HepG2 (cell line): ENCODE data around the gene ULK3. TPM values are rescaled to one million over a fixed set of nuclear protein-coding genes. Genes with fewer than 3 reads are reported as not detected.
A peak's percentile ranks its signal among the peaks of the same experiment; 100 is the strongest.
"Not testable (repeated sequence)": the region's sequence is repeated elsewhere in the genome, so short reads cannot be mapped to it uniquely, and the experiment has no call there.

Experiments used
- ATAC-seq: fragments of 200-7000 bp; cut with Tn5 transposase; 3 replicates; pipeline ENCODE4 v1.9.1; 2020; ENCODE audit warnings: mild to moderate bottlenecking, moderate library complexity
- BruUV-seq: library from RNA; stranded (reverse); fragments of 400-500 nt; replicated peaks from 2 replicates; lab custom pipeline; 2021; lab: Mats Ljungman, UMichigan
- CTCF ChIA-PET: fragments of 300-600 bp; formaldehyde crosslinking; extraction: SDS; loops from one replicate; lab custom pipeline; 2021; ENCODE audit warnings: low total read pairs, inconsistent platforms, low intra/inter-chr PET ratio; lab: Yijun Ruan, JAX
- POLR2A ChIA-PET: fragments of 350-600 bp; sonication (Branson Sonifier 250); formaldehyde crosslinking; loops from one replicate; lab custom pipeline; 2020; ENCODE audit warnings: antibody characterized with exemption, inconsistent platforms; lab: Yijun Ruan, JAX
- DNase-seq: peaks from one replicate; pipeline ENCODE4 v3.0.0-alpha.2; 2015; ENCODE audit warnings: low spot score
- FAIRE-seq: peaks from 3 replicates; lab custom pipeline; 2011; peaks lifted over from hg19 to GRCh38; lab: Jason Lieb, UNC
- H2AFZ ChIP-seq: one replicate; pipeline ENCODE4 v1.6.1; 2011; ENCODE audit warnings: low read length, inconsistent platforms
- H3K27ac ChIP-seq: fragments of 300-600 bp; 3 replicates; pipeline ENCODE4 v1.8.0; 2011; ENCODE audit warnings: mixed run types, mild to moderate bottlenecking, mixed read lengths, low read length, inconsistent platforms; ENCODE audit not compliant: insufficient read depth; ENCODE audit errors: extremely low read length
- H3K27me3 ChIP-seq, 2 experiments: fragments of 200-600 bp in 1 of 2; 2 replicates in 1 of 2; 3 replicates in 1 of 2; pipeline versions ENCODE4 v1.6.0 to v1.8.0; 2011; ENCODE audit warnings: low read length in 2 of 2, mild to moderate bottlenecking in 2 of 2, moderate library complexity in 2 of 2, inconsistent platforms in 1 of 2; ENCODE audit not compliant: insufficient read depth in 2 of 2, control insufficient read depth in 1 of 2
- H3K36me3 ChIP-seq, 2 experiments: fragments of 200-600 bp in 1 of 2; replicated peaks in 1 of 2; 2 replicates in 1 of 2; 3 replicates in 1 of 2; pipeline versions ENCODE4 v1.5.1 to v1.8.0; 2011; ENCODE audit warnings: low read length in 2 of 2, inconsistent platforms in 1 of 2; ENCODE audit not compliant: insufficient read depth in 2 of 2, control insufficient read depth in 1 of 2
- H3K4me1 ChIP-seq: 2 replicates; pipeline ENCODE4 v1.5.1; 2012; ENCODE audit warnings: low read length, inconsistent platforms; ENCODE audit not compliant: insufficient read depth
- H3K4me2 ChIP-seq: 2 replicates; pipeline ENCODE4 v1.6.0; 2011; ENCODE audit warnings: low read depth, low read length, inconsistent platforms
- H3K4me3 ChIP-seq, 3 experiments: fragments of 200-600 bp in 1 of 3; sonication (generic), shearing (Covaris generic) in 1 of 3; replicated peaks in 1 of 3; 2 replicates each; pipeline ENCODE4 v1.5.1; 2011 to 2016; ENCODE audit warnings: low read length in 3 of 3, inconsistent platforms in 2 of 3, low read depth in 2 of 3, mild to moderate bottlenecking in 2 of 3, control low read depth in 1 of 3, mixed read lengths in 1 of 3; ENCODE audit not compliant: insufficient read depth in 1 of 3
- H3K79me2 ChIP-seq: one replicate; pipeline ENCODE4 v1.6.1; 2011; ENCODE audit warnings: low read length, inconsistent platforms; ENCODE audit not compliant: insufficient read depth
- H3K9ac ChIP-seq: 2 replicates; pipeline ENCODE4 v1.6.0; 2011; ENCODE audit warnings: mild to moderate bottlenecking, low read depth, low read length, inconsistent platforms; ENCODE audit not compliant: insufficient read depth
- H3K9me3 ChIP-seq: 2 replicates; pipeline ENCODE4 v1.5.1; 2012; ENCODE audit warnings: mild to moderate bottlenecking, low read length
- H4K20me1 ChIP-seq: 2 replicates; pipeline ENCODE4 v1.6.0; 2011; ENCODE audit warnings: inconsistent platforms, mild to moderate bottlenecking, low read length, moderate library complexity; ENCODE audit not compliant: insufficient read depth
- DPF2 ChIP-seq: sonication (generic); formaldehyde crosslinking; IDR thresholded peaks from 2 replicates; pipeline ENCODE4 v1.4.0; 2020; ENCODE audit warnings: mild to moderate bottlenecking, low read depth, missing genetic modification reagents, borderline replicate concordance
- ESRRA ChIP-seq: sonication (generic); formaldehyde crosslinking; IDR thresholded peaks from 2 replicates; pipeline ENCODE4 v1.5.1; 2020; ENCODE audit warnings: mild to moderate bottlenecking, low read depth, missing genetic modification reagents
- HES4 ChIP-seq: sonication (generic); formaldehyde crosslinking; IDR thresholded peaks from 2 replicates; pipeline ENCODE4 v1.9.0; 2021; ENCODE audit warnings: mild to moderate bottlenecking, missing genetic modification reagents, borderline replicate concordance
- SRSF9 ChIP-seq: fragments of 200-400 bp; formaldehyde crosslinking; IDR thresholded peaks from 2 replicates; pipeline ENCODE4 v1.6.1; 2018; ENCODE audit warnings: borderline replicate concordance, mild to moderate bottlenecking, low read depth, low read length; ENCODE audit not compliant: insufficient read depth, poor library complexity, severe bottlenecking
- WGBS: methylation state at CpG from one replicate; pipeline ENCODE4 v1.1.6; 2017; ENCODE audit warnings: low lambda C conversion rate; 5-methylcytosine and 5-hydroxymethylcytosine counted together
- in situ Hi-C: cut with HindIII; loops from 2 replicates; pipeline ENCODE4 v1.10.0; 2017; ENCODE audit warnings: low pct_unique_long_range_greater_than_20kb; ENCODE audit not compliant: extremely low pct_ligation_motif_present
- intact Hi-C: fragments of 100-400 bp; cut with micrococcal nuclease; formaldehyde crosslinking; loops from one replicate; pipeline ENCODE4 v1.10.0; 2022; ENCODE audit not compliant: unreplicated experiment
- polyA plus RNA-seq, 8 experiments: library from polyadenylated mRNA; depleted of rRNA in 3 of 8; stranded (reverse) in 7 of 8; unstranded in 1 of 8; fragments of >200 nt; fragmentation: Illumina TruSeq in 4 of 8; extraction: Trizol in 4 of 8; gene quantifications; 2 replicates each; pipeline versions ENCODE4 v1.2.1 to v1.2.3, GENCODE V29; 2011 to 2016; ENCODE audit warnings: low read depth in 4 of 8, missing spikeins in 1 of 8, mixed read lengths in 1 of 8; ENCODE audit not compliant: insufficient read depth in 1 of 8
- total RNA-seq, 5 experiments: library from RNA; depleted of rRNA; stranded (reverse); fragments of >200 nt; fragmentation: Illumina TruSeq; extraction: Trizol; gene quantifications; 2 replicates each; pipeline ENCODE4 v1.2.3, GENCODE V29; 2016; ENCODE audit warnings: low read depth in 1 of 5
- TF ChIP-seq, protein P1 (sequence below): sonication (generic); formaldehyde crosslinking; conservative IDR thresholded peaks from 2 replicates; pipeline ENCODE4 v1.8.1; 2023; ENCODE audit warnings: missing genetic modification reagents

Gene ULK3
- total and polyA plus RNA-seq, 2 of the 13 experiments (the other 11 are each of a cell fraction or from before 2014, with no cell fraction given): 15.2 to 23.7 TPM

- in situ Hi-C loops (no loop called here), intact Hi-C loops (no loop called here)
- Histone ChIP-seq H3K9me3 (no peaks in the 10 kb centered on the region), H3K27ac (no peak overlapping the region), H3K4me2 (peak overlapping the region; percentile 84), H3K79me2 (peaks cover 11% of the 10 kb centered on the region), H4K20me1 (no peaks in the 10 kb centered on the region; the same call in 1 of the 2 replicates), H3K36me3 (peaks cover 11 to 15% of the 10 kb centered on the region in 2 experiments; a peak in 4 of 5 replicates), H3K27me3 (no peaks in the 10 kb centered on the region; a peak in 1 of 5 replicates), H2AFZ (no peak overlapping the region), H3K4me3 (peak overlapping the region in 1 of 3 experiments; percentile 99; a peak in 1 of 6 replicates), H3K9ac (0 out of 2 replicates have a peak overlapping the region, but pooled peaks have one; percentile 95), H3K4me1 (peaks cover 45% of the 10 kb centered on the region)
- no peak; the same call in 2 of the 3 replicates for ATAC-seq
- FAIRE-seq: no peak
- no peak for DNase-seq
- ChIA-PET POLR2A (interaction anchor here (0.6 to 3.3 kb wide), 4 partner anchors 12 to 665 kb away, joined by 3 to 23 read pairs (median 16); partner anchors contain the start of genes FAM219B and SCAMP2), CTCF (no interaction called here)
- no TSS peak for BruUV-seq
- 81% methylated on average over 4 of the region's 4 CpGs for WGBS
- TF ChIP-seq ESRRA (CRISPR knock-in tag) (no peak), DPF2 (CRISPR knock-in tag) (no peak), SRSF9 (no peak), HES4 (CRISPR knock-in tag) (0 out of 2 replicates have a peak, but pooled peaks have one; percentile 9)
- TF ChIP-seq, protein P1, sequence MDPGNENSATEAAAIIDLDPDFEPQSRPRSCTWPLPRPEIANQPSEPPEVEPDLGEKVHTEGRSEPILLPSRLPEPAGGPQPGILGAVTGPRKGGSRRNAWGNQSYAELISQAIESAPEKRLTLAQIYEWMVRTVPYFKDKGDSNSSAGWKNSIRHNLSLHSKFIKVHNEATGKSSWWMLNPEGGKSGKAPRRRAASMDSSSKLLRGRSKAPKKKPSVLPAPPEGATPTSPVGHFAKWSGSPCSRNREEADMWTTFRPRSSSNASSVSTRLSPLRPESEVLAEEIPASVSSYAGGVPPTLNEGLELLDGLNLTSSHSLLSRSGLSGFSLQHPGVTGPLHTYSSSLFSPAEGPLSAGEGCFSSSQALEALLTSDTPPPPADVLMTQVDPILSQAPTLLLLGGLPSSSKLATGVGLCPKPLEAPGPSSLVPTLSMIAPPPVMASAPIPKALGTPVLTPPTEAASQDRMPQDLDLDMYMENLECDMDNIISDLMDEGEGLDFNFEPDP (CRISPR knock-in tag): 0 out of 2 replicates have a peak, but pooled peaks have one; percentile 56
Observed at GRCh38 chr15:74888716-74889115, 45.8 kb upstream of the ULK3 start.

GRCh38 chr15:74887537-74888193 is 44.7 kb upstream of the ULK3 start:
- intact Hi-C loops, H3K27ac ChIP-seq, H2AFZ ChIP-seq, H3K36me3 ChIP-seq, H3K27me3 ChIP-seq, DNase-seq, H3K9ac ChIP-seq, H3K9me3 ChIP-seq, in situ Hi-C loops, H3K4me2 ChIP-seq, H3K4me3 ChIP-seq, BruUV-seq, FAIRE-seq, CTCF ChIA-PET, ATAC-seq, H4K20me1 ChIP-seq: not testable (repeated sequence)
- Histone ChIP-seq H3K4me1 (peaks cover 49% of the 10 kb centered on the region), H3K79me2 (peaks cover 11% of the 10 kb centered on the region)
- 22% methylated on average over 6 of the region's 10 CpGs for WGBS
- POLR2A ChIA-PET: interaction anchor here (3.1 kb wide), 1 partner anchor 19 kb away, joined by 21 read pairs; the partner anchor contains the start of gene FAM219B
